DMS114 treated with DMSO at 0.1 percent for 48 hours (cell line): Measurements from ENCODE around the gene BTLA.
"Not testable (repeated sequence)": the region's sequence is repeated elsewhere in the genome, so short reads cannot be mapped to it uniquely, and the experiment has no call there.

ENCODE experiments used
- DNase-seq: peaks from one replicate; lab custom pipeline; 2025; ENCODE audit not compliant: unreplicated experiment; lab: John Stamatoyannopoulos, UW

The BTLA gene

GRCh38 chr3:112498914-112499711 is at the start of gene BTLA:
Gene BTLA, minus strand, starts transcription at chr3:112499472. Its CDS starts 114 bp downstream, at chr3:112499358.
- DNase-seq, result no peak

- no peak for DNase-seq
These were observed 47.0 kb upstream of the BTLA start for GRCh38 chr3:112546216-112546759.

GRCh38 chr3:112539825-112540650 is 40.8 kb upstream of the BTLA start:
- no peak for DNase-seq

- DNase-seq, result peak; percentile 14
These were observed 32.1 kb upstream of the BTLA start for GRCh38 chr3:112531358-112531781.

GRCh38 chr3:112530573-112530972 is 31.3 kb upstream of the BTLA start:
- DNase-seq, result no peak

GRCh38 chr3:112524127-112524526 is 24.9 kb upstream of the BTLA start:
- not testable (repeated sequence) for DNase-seq

- peak; percentile 62 for DNase-seq
These were observed 20.2 kb upstream of the BTLA start for GRCh38 chr3:112519424-112520001.

GRCh38 chr3:112518970-112519369 is 19.7 kb upstream of the BTLA start:
- not testable (repeated sequence) for DNase-seq

GRCh38 chr3:112514527-112515128 is 15.4 kb upstream of the BTLA start:
- no peak for DNase-seq

GRCh38 chr3:112512320-112512719 is 13.0 kb upstream of the BTLA start:
- DNase-seq, result no peak

GRCh38 chr3:112508860-112509259 is 9.6 kb upstream of the BTLA start:
- DNase-seq, result no peak

- no peak for DNase-seq
These were observed 9.0 kb upstream of the BTLA start for GRCh38 chr3:112508261-112508660.

- DNase-seq, result no peak
These were observed 6.6 kb upstream of the BTLA start for GRCh38 chr3:112505907-112506306.

GRCh38 chr3:112504123-112504522 is 4.9 kb upstream of the BTLA start:
- no peak for DNase-seq

- DNase-seq, result no peak
These were observed 4.2 kb upstream of the BTLA start for GRCh38 chr3:112503304-112503972.

- no peak for DNase-seq
These were observed 1.3 kb upstream of the BTLA start for GRCh38 chr3:112500621-112501020.

- DNase-seq, result no peak
These were observed 1.2 kb downstream of the BTLA start for GRCh38 chr3:112497897-112498548.

GRCh38 chr3:112496366-112497067 is 2.8 kb downstream of the BTLA start:
- DNase-seq, result no peak

- DNase-seq, result not testable (repeated sequence)
These were observed 4.9 kb downstream of the BTLA start for GRCh38 chr3:112494448-112494767.
